Gastroesophageal sphincter (tissue), 3 donors: Measurements from ENCODE around the gene MDM4.
A peak's percentile ranks its signal among the peaks of the same experiment; 100 is the strongest.

Source experiments
- CTCF ChIP-seq, 4 experiments: fragments of 200-600 bp in 2 of 4; fragments of 450-650 bp in 2 of 4; sonication (generic) in 1 of 4; IDR thresholded peaks; one replicate each; pipeline ENCODE4 v1.5.1; 2017 to 2019; ENCODE audit warnings: antibody characterized with exemption in 4 of 4, mild to moderate bottlenecking in 2 of 4, moderate library complexity in 2 of 4
- EP300 ChIP-seq: sonication (generic); formaldehyde crosslinking; IDR thresholded peaks from one replicate; pipeline ENCODE4 v1.6.1; 2017; ENCODE audit warnings: antibody characterized with exemption, mild to moderate bottlenecking

- TF ChIP-seq CTCF (IDR thresholded peaks at IDR 0.05) (peak in 3 of 4 experiments; percentile 60 to 83 (median 73)), EP300 (no peak)
These were observed 21.7 kb upstream of the MDM4 start, which contains the start of gene PIK3C2B for GRCh38 chr1:204494281-204495077.
